GM13977 (cell line): Measurements from ENCODE around the gene ZCCHC12.
"Not testable (repeated sequence)": the region's sequence is repeated elsewhere in the genome, so short reads cannot be mapped to it uniquely, and the experiment has no call there.

Experiments
- DNase-seq: peaks from one replicate; pipeline ENCODE4 v3.0.0; 2012; ENCODE audit warnings: low spot score
- in situ Hi-C: fragments of 300-500 bp; cut with MboI; formaldehyde crosslinking; loops from one replicate; pipeline ENCODE4 v1.12.0; 2022; ENCODE audit warnings: low sequenced_read_pairs, low pct_unique_long_range_greater_than_20kb, mixed read lengths, inconsistent platforms; ENCODE audit not compliant: unreplicated experiment
- TF ChIP-seq, protein P1 (sequence below): IDR thresholded peaks from 2 replicates; pipeline ENCODE4 v1.5.1; 2012; ENCODE audit warnings: mild to moderate bottlenecking, control low read depth; ENCODE audit not compliant: insufficient read depth; ENCODE audit errors: extremely low read depth, missing control alignments

Gene ZCCHC12

DNA sequence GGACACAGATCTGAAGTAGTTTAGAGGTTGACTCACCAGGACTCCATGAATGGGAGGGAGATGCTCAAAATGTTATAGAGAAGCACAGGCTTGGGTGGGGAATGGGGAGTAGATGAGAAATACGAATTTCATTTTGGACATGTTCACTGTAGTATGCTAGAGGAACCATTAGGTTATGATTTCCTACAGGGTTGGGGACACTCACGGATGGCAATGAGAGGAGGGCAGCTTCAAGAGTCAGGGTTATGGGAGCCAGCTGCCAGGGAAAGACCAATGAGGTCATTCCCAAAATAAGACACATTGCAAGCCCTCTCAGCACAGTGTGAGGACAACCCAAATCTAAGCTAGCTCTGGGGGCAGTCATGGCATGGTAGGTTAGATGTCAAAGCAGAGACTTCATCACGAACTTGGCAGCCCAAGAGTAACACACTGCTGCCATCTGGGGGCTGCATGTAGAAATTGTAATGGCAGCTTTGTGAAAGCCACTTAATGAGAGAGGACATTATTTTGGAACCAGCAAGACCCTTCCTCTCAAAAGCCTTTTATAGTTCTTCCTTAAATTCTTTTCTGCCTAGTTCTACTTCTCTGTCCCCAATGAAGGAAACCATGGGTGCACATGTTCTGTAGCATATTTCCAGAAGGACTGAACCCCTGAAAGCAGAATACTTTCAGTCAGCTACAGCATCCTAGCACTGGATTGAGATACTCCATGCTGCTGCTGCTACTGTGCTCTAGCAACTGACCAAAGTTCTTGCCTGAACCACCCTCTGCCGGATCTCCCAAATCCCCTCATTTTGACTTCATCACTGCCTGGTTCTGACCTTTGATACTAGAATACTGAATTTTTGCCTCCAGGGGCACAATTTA is 16.2 kb upstream of the ZCCHC12 start:
- in situ Hi-C loops = loop anchor here (10.0 to 25.0 kb wide), 2 partner anchors 183 to 345 kb away; no protein-coding TSS in a partner anchor
- TF ChIP-seq, protein P1, sequence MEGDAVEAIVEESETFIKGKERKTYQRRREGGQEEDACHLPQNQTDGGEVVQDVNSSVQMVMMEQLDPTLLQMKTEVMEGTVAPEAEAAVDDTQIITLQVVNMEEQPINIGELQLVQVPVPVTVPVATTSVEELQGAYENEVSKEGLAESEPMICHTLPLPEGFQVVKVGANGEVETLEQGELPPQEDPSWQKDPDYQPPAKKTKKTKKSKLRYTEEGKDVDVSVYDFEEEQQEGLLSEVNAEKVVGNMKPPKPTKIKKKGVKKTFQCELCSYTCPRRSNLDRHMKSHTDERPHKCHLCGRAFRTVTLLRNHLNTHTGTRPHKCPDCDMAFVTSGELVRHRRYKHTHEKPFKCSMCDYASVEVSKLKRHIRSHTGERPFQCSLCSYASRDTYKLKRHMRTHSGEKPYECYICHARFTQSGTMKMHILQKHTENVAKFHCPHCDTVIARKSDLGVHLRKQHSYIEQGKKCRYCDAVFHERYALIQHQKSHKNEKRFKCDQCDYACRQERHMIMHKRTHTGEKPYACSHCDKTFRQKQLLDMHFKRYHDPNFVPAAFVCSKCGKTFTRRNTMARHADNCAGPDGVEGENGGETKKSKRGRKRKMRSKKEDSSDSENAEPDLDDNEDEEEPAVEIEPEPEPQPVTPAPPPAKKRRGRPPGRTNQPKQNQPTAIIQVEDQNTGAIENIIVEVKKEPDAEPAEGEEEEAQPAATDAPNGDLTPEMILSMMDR = peak; percentile 71
- DNase-seq = peak; percentile 47

DNA sequence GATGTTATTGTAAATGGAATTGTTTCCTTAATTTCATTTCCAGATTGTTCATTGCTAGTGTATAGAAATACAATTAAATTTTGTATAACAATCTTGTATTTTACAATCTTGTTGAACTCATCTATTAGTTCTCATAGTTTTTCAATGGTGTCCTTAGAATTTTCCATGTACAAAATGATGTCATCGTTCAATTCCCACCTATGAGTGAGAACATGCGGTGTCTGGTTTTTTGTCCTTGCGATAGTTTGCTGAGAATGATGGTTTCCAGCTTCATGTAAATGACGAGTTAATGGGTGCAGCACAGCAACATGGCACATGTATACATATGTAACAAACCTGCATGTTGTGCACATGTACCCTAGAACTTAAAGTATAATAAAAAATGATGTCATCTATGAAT is 6.4 kb upstream of the ZCCHC12 start:
- DNase-seq = not testable (repeated sequence)
- in situ Hi-C loops = loop anchor here (25.0 kb wide), 1 partner anchor 355 kb away; no protein-coding TSS in a partner anchor

DNA sequence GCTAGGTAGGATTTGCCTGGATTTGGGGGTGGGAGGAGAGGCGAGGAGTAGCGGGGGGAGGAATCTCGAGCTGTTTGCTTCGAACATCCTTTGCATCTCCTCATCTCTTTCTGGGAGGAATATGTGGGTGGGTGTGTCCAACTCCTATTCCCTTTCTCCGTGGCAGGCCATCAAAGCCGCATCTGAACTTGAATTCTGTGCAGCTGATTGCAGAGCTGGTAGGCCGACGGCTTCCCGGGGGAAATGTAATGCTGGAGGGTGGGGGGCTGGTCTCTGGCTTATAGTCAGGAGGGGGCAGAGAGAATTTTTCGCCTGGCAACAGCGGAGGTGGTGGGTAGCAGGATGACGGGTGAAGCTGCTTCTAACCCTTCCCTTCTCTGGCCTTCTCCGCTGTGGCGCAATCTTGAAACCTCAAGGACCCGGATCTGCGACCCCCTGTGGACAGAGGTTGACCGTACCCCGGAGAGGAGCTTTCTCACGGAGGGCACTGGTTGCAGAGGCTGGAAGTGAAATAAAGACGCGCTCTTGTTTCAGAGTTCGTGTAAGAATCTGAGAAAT is 628 bp downstream of the ZCCHC12 start:
- in situ Hi-C loops = loop anchor here (25.0 kb wide), 1 partner anchor 362 kb away; no protein-coding TSS in a partner anchor
- no peak for DNase-seq
- TF ChIP-seq, protein P1 = no peak

DNA sequence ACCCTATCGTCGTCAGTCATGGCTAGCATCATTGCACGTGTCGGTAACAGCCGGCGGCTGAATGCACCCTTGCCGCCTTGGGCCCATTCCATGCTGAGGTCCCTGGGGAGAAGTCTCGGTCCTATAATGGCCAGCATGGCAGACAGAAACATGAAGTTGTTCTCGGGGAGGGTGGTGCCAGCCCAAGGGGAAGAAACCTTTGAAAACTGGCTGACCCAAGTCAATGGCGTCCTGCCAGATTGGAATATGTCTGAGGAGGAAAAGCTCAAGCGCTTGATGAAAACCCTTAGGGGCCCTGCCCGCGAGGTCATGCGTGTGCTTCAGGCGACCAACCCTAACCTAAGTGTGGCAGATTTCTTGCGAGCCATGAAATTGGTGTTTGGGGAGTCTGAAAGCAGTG is 1.6 kb downstream of the ZCCHC12 start:
- no peak for DNase-seq
- TF ChIP-seq, protein P1 = no peak
- in situ Hi-C loops = no loop called here

DNA sequence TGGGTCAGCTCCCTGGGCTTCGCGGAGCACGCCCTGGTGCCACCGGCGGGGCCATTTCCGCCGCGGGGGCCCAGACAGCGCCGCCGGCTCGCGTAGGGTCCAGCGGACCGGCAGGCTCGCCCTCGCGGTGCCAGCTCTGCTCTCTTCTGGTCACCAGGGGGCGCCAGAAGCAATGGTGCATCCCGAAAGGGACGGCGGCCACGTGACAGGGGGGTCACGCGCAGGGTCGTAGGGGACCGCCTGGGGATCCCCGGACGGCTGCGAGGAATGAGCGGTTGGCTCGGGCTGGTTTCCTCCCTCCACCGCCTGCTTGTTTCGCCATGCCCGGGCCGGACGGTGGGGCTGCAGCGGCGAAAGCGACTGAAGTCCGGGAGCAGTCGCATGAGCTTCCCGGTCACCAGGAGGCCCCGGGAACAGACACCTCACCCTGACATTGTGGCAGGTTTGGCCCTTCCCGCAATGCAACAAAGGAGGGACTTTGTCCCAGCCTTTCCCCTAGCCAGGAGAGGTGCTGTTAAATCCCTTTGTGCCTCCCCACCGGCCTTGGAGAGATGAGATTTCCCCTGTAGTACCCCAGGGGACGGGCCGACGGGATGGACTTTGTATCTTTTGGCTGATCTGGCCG is 15.8 kb downstream of the ZCCHC12 start:
- peak; percentile 77 for DNase-seq

DNA sequence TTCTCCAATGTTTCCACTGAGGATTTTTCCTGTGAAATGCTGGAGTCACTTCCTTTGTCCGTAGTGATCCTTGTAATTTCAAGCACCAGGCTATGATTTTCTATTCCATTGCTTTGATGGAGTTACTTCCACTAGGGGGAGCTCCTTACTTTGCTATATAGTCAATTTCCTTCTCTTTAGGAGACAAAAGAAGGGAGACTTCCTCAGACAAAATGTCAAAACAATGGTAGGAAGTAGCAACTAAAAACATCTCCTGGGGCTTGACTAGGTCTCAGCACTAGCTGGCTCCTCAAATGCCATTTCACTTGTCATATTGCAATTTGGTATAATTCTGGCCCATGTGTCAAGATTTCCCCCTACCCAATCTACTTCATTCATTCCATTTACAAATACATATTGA is 24.1 kb downstream of the ZCCHC12 start:
- TF ChIP-seq, protein P1 = peak; percentile 60
- peak; percentile 57 for DNase-seq
- in situ Hi-C loops = no loop called here

More for the DNA sequence above, 15.8 kb downstream of the ZCCHC12 start:
- TF ChIP-seq, protein P1 = peak; percentile 79
- in situ Hi-C loops = no loop called here

DNA sequence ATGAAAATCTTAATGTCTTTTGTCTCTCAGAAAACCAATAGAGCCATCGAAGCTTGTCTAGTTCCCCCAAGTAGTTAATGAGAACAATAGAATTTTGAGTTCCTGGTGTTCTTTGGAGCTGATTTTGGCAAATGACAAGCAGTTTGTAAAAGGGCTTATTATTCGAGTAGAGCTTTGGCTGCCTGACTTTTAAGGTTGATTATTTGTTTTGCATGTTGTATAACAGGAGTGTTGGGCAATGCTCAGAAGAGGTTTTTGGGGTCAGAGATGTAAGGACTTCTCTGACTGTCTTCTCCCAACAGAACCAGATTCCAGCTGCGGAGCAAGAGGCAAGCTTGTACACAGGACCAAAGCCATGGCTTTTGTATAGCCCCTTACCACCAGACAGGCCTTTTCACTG is 30.0 kb downstream of the ZCCHC12 start:
- in situ Hi-C loops = no loop called here
- TF ChIP-seq, protein P1 = no peak
- no peak for DNase-seq
